Suprapubic skin (tissue), 4 donors: ENCODE data around the gene MXD4. TPM values are rescaled to one million over a fixed set of nuclear protein-coding genes. Genes with fewer than 3 reads are reported as not detected.
A peak's percentile ranks its signal among the peaks of the same experiment; 100 is the strongest.

Experiments used
- DNase-seq, 2 donors: peaks; one replicate each; pipeline ENCODE4 v3.0.0-alpha.2; 2019; ENCODE audit warnings: low spot score in 2 of 2
- H3K27ac ChIP-seq: fragments of 200-600 bp; sonication (generic); one replicate; pipeline ENCODE4 v1.5.1; 2019
- H3K27me3 ChIP-seq: fragments of 200-600 bp; sonication (generic); one replicate; pipeline ENCODE4 v1.5.1; 2019
- H3K36me3 ChIP-seq: fragments of 200-600 bp; sonication (generic); one replicate; pipeline ENCODE4 v1.5.1; 2019
- H3K4me1 ChIP-seq: fragments of 200-600 bp; sonication (generic); one replicate; pipeline ENCODE4 v1.5.1; 2019
- H3K4me3 ChIP-seq: fragments of 200-600 bp; sonication (generic); one replicate; pipeline ENCODE4 v1.5.1; 2019; ENCODE audit warnings: mild to moderate bottlenecking
- H3K9me3 ChIP-seq: fragments of 200-600 bp; sonication (generic); one replicate; pipeline ENCODE4 v1.5.1; 2019
- EP300 ChIP-seq: sonication (generic); formaldehyde crosslinking; IDR thresholded peaks from one replicate; pipeline ENCODE4 v1.6.1; 2017; ENCODE audit warnings: antibody characterized with exemption
- POLR2A ChIP-seq, 2 donors: fragments of 450-650 bp; IDR thresholded peaks; one replicate each; pipeline ENCODE4 v1.6.1; 2017; ENCODE audit warnings: antibody characterized with exemption in 2 of 2, mild to moderate bottlenecking in 2 of 2, moderate library complexity in 2 of 2
- POLR2AphosphoS5 ChIP-seq, 3 donors: sonication (generic); formaldehyde crosslinking; IDR thresholded peaks; one replicate each; pipeline ENCODE4 v1.6.1; 2017; ENCODE audit warnings: antibody characterized with exemption in 3 of 3
- whole genome bisulfite sequencing: methylation state at CpG from one replicate; pipeline ENCODE4 v1.1.5; 2018; 5-methylcytosine and 5-hydroxymethylcytosine counted together
- total RNA-seq, 4 donors: library from RNA; depleted of rRNA; stranded (reverse); fragments of >200 nt; gene quantifications; one replicate each; pipeline ENCODE4 v1.1.0, GENCODE V29; 2016
- TF ChIP-seq, protein P1 (sequence below), 2 donors: fragments of 200-600 bp in 1 of 2; fragments of 450-650 bp in 1 of 2; sonication (generic) in 1 of 2; IDR thresholded peaks; one replicate each; pipeline ENCODE4 v1.5.1; 2016 to 2019; ENCODE audit warnings: antibody characterized with exemption in 2 of 2, mild to moderate bottlenecking in 1 of 2, moderate library complexity in 1 of 2

MXD4 gene
- total RNA-seq, 4 donors from 2014 or later, result 52.8 to 76.8 (median 63.3) TPM

DNA sequence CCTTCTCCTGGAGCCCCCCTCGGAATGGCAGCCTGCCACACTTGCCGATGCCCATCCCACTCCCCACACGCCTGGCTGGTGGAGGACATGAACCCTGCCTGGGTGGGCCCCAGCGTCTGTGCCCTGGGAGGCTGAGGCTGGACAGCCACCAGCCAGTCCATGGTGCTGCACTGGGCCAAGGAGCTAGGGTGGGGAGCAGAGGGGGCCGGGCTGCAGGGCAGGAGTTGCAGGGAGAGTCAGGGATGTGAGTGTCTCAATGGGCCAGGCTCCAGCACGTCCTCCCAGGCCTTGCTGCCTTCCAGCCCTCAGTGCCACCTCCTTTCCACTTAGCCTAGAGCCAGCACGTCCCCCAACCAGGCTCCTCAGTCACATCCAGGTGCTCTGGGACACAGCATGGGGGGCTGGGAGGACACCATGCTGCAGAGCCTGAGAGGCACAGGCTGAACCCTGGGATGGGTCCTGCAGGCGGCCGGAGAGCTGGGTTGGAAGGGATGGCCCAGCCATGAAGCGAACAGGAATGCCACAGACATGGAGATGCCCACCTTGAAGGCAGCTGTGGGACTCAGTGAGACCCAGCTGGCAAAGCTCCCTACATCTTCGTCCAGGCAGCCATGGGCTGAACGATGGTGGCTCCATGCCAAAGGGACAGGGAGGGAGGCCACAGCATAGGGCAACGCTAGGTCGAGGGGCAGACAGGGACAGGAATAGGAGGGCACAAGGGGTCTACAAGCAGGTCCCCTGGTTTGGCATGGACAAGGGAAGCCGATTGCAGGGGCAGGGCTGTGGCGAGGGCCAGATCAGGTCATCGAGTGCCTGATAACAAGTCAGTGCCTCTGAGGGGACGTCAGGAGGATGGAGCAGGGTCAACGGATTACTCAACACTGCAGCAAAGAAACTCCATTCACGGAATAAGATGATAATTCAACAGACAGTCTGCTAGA, 30.1 kb upstream of the MXD4 start:
- H3K27ac ChIP-seq, result no peak overlapping the region
- peaks cover 6% of the 10 kb centered on the region for H3K4me1 ChIP-seq
- no peak overlapping the region for H3K4me3 ChIP-seq
- TF ChIP-seq, protein P1, sequence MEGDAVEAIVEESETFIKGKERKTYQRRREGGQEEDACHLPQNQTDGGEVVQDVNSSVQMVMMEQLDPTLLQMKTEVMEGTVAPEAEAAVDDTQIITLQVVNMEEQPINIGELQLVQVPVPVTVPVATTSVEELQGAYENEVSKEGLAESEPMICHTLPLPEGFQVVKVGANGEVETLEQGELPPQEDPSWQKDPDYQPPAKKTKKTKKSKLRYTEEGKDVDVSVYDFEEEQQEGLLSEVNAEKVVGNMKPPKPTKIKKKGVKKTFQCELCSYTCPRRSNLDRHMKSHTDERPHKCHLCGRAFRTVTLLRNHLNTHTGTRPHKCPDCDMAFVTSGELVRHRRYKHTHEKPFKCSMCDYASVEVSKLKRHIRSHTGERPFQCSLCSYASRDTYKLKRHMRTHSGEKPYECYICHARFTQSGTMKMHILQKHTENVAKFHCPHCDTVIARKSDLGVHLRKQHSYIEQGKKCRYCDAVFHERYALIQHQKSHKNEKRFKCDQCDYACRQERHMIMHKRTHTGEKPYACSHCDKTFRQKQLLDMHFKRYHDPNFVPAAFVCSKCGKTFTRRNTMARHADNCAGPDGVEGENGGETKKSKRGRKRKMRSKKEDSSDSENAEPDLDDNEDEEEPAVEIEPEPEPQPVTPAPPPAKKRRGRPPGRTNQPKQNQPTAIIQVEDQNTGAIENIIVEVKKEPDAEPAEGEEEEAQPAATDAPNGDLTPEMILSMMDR (IDR thresholded peaks at IDR 0.05), result no peak
- TF ChIP-seq EP300 (no peak), POLR2AphosphoS5 (IDR thresholded peaks at IDR 0.05) (no peak), POLR2A (IDR thresholded peaks at IDR 0.05) (no peak)
- H3K36me3 ChIP-seq, result no peaks in the 10 kb centered on the region
- no peaks in the 10 kb centered on the region for H3K27me3 ChIP-seq
- DNase-seq, result peak; percentile 66 to 70
- H3K9me3 ChIP-seq, result no peaks in the 10 kb centered on the region
- 75% methylated on average over 13 of the region's 20 CpGs for WGBS

DNA sequence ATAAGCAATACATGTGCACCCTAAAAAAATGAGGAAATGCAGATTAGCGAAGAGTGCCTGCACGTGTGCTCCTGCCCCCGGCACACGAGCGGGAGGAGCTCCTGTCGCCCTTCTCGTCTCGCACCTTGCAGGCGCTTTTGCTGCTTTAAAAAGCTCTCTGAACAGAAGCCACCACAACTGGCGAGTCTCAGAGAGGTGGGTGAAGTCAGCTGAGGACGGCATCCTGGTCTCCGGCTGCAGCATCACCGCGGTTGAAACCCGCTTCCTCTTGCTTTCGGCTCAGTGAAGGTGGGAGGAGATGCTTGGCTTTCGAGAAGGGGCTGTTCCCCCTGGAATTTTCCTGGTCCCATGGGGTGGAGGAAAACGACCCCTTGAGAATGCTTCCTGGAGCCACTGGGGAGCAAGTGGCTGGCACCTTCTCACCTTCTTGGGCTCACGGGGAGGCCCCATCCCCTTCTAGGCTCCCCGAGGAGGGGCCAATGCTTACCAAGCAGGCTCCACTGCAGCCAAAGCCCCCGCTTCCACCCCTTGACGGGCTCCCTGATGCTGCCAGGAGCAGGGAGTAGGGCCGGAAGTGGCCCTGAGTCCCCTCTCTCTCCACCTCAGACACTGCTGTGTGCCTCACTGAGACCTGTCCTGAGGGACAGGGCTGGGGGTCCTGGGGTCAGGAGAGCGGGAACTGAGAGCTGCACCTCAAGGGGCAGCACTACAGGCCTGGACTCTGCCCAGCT, 29.2 kb upstream of the MXD4 start:
- WGBS, result 84% methylated on average over 20 of the region's 24 CpGs
- TF ChIP-seq POLR2A (IDR thresholded peaks at IDR 0.05), result no peak
- TF ChIP-seq EP300, result no peak
- TF ChIP-seq POLR2AphosphoS5 (IDR thresholded peaks at IDR 0.05), result no peak
- TF ChIP-seq, protein P1 (IDR thresholded peaks at IDR 0.05), result no peak

DNA sequence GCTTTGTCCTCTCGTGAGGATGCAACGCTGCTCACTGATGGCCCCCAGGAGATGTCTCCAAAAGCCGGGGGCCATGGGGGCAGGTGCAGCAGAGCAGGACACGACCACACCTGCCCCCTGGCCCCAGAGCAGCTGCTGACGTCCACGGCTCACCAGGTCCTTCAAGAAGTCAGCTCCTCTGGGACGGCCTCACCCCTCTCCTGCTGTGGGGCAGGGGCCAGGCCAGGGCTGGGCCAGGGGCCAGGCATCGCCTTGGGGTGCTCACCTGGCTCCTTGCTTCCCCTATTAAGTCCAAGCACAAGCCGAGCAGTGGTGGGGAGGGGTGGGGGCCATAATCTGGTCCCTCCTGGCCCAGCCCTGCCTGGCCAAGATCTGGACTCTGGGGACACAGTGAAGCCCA, 28.6 kb upstream of the MXD4 start:
- WGBS, result 90% methylated on average over 9 of the region's 9 CpGs
- no peaks in the 10 kb centered on the region for H3K9me3 ChIP-seq
- TF ChIP-seq, protein P1 (IDR thresholded peaks at IDR 0.05), result no peak

More for the DNA sequence above, 29.2 kb upstream of the MXD4 start:
- Histone ChIP-seq H3K4me3 (no peak overlapping the region), H3K27ac (no peak overlapping the region), H3K27me3 (no peaks in the 10 kb centered on the region), H3K36me3 (no peaks in the 10 kb centered on the region), H3K4me1 (peaks cover 6% of the 10 kb centered on the region), H3K9me3 (no peaks in the 10 kb centered on the region)
- DNase-seq, result peak; percentile 54 to 57

DNA sequence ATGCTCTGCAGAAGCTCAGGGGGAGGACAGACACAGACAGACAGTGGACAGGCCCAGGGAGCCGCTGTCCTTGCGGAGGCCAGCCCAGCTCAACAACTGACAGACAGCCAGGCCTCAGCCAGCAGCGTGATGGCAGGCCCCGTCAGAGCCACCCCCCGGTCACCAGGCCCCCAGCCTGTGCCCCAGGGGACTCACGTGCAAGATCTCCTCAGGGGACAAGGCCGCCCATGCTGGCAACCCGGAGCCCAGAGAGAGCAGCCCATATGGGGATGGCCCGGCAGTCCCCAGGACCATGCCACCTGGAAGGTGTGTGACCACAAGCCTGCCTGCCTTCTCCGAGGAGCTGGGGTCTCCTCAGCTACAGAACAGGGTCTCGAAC, 28.0 kb upstream of the MXD4 start:
- DNase-seq, result peak in 1 of 2 donors; percentile 57
- no peak overlapping the region for H3K4me3 ChIP-seq
- H3K36me3 ChIP-seq, result no peaks in the 10 kb centered on the region
- TF ChIP-seq EP300 (no peak), POLR2A (IDR thresholded peaks at IDR 0.05) (no peak), POLR2AphosphoS5 (IDR thresholded peaks at IDR 0.05) (no peak)
- TF ChIP-seq, protein P1 (IDR thresholded peaks at IDR 0.05), result no peak
- no peaks in the 10 kb centered on the region for H3K27me3 ChIP-seq
- peaks cover 6% of the 10 kb centered on the region for H3K4me1 ChIP-seq
- no peaks in the 10 kb centered on the region for H3K9me3 ChIP-seq
- no CpG with 5 or more reads among the region's 11 CpGs for WGBS
- H3K27ac ChIP-seq, result no peak overlapping the region

More for the DNA sequence above, 28.6 kb upstream of the MXD4 start:
- H3K27ac ChIP-seq, result no peak overlapping the region
- H3K4me3 ChIP-seq, result no peak overlapping the region
- peak; percentile 45 to 70 for DNase-seq
- H3K36me3 ChIP-seq, result no peaks in the 10 kb centered on the region
- H3K27me3 ChIP-seq, result no peaks in the 10 kb centered on the region
- peaks cover 6% of the 10 kb centered on the region for H3K4me1 ChIP-seq
